HuH-7 (cell line): ENCODE data around the gene GPC6.

Source experiments
- DNase-seq: peaks from one replicate; pipeline ENCODE4 v3.0.0; 2011; ENCODE audit warnings: low spot score

The GPC6 gene

GRCh38 chr13:93687261-93687660 is 460.7 kb downstream of the GPC6 start:
- no peak for DNase-seq

GRCh38 chr13:93689333-93689732 is 462.7 kb downstream of the GPC6 start:
- DNase-seq: no peak

GRCh38 chr13:93690139-93690538 is 463.5 kb downstream of the GPC6 start:
- DNase-seq: no peak

- DNase-seq: no peak
These were observed 471.5 kb downstream of the GPC6 start for GRCh38 chr13:93698016-93698613.

- DNase-seq: no peak
These were observed 473.5 kb downstream of the GPC6 start for GRCh38 chr13:93700115-93700514.

- DNase-seq: no peak
These were observed 481.9 kb downstream of the GPC6 start for GRCh38 chr13:93708308-93709075.

GRCh38 chr13:93709506-93710244 is 483.1 kb downstream of the GPC6 start:
- DNase-seq: no peak

- no peak for DNase-seq
These were observed 487.6 kb downstream of the GPC6 start for GRCh38 chr13:93714171-93714570.

GRCh38 chr13:93715866-93716265 is 489.3 kb downstream of the GPC6 start:
- DNase-seq: no peak

- DNase-seq: no peak
These were observed 490.0 kb downstream of the GPC6 start for GRCh38 chr13:93716623-93717022.

- no peak for DNase-seq
These were observed 494.9 kb downstream of the GPC6 start for GRCh38 chr13:93721483-93721882.

GRCh38 chr13:93723316-93723715 is 496.7 kb downstream of the GPC6 start:
- DNase-seq: no peak

- no peak for DNase-seq
These were observed 497.6 kb downstream of the GPC6 start for GRCh38 chr13:93724187-93724586.

GRCh38 chr13:93726173-93726957 is 499.8 kb downstream of the GPC6 start:
- DNase-seq: no peak

- DNase-seq: no peak
These were observed 500.9 kb downstream of the GPC6 start for GRCh38 chr13:93727211-93728141.

GRCh38 chr13:93729383-93729782 is 502.8 kb downstream of the GPC6 start:
- no peak for DNase-seq

- DNase-seq: no peak
These were observed 504.2 kb downstream of the GPC6 start for GRCh38 chr13:93730780-93731179.

GRCh38 chr13:93732186-93732585 is 505.6 kb downstream of the GPC6 start:
- DNase-seq: no peak

GRCh38 chr13:93736081-93736480 is 509.5 kb downstream of the GPC6 start:
- no peak for DNase-seq

GRCh38 chr13:93736909-93737308 is 510.3 kb downstream of the GPC6 start:
- DNase-seq: no peak

- no peak for DNase-seq
These were observed 513.7 kb downstream of the GPC6 start for GRCh38 chr13:93740334-93740733.
